KOPT-K1 (cell line): ENCODE data around the gene COPS9.
A peak's percentile ranks its signal among the peaks of the same experiment; 100 is the strongest.

ENCODE experiments used
- H3K27ac ChIP-seq: fragments of 200-600 bp; sonication (generic); 2 replicates; pipeline ENCODE4 v1.5.1; 2016; ENCODE audit warnings: antibody characterized with exemption, mild to moderate bottlenecking, low read depth, low read length; ENCODE audit not compliant: poor library complexity, severe bottlenecking
- H3K36me3 ChIP-seq: fragments of 200-600 bp; sonication (generic); 2 replicates; pipeline ENCODE4 v1.5.1; 2017; ENCODE audit warnings: antibody characterized with exemption, mild to moderate bottlenecking, low read length, moderate library complexity; ENCODE audit not compliant: insufficient read depth
- H3K9me3 ChIP-seq: fragments of 200-600 bp; sonication (generic); 2 replicates; pipeline ENCODE4 v1.5.1; 2017; ENCODE audit warnings: antibody characterized with exemption, low read length, mild to moderate bottlenecking; ENCODE audit not compliant: insufficient read depth, poor library complexity, severe bottlenecking

Gene COPS9

DNA sequence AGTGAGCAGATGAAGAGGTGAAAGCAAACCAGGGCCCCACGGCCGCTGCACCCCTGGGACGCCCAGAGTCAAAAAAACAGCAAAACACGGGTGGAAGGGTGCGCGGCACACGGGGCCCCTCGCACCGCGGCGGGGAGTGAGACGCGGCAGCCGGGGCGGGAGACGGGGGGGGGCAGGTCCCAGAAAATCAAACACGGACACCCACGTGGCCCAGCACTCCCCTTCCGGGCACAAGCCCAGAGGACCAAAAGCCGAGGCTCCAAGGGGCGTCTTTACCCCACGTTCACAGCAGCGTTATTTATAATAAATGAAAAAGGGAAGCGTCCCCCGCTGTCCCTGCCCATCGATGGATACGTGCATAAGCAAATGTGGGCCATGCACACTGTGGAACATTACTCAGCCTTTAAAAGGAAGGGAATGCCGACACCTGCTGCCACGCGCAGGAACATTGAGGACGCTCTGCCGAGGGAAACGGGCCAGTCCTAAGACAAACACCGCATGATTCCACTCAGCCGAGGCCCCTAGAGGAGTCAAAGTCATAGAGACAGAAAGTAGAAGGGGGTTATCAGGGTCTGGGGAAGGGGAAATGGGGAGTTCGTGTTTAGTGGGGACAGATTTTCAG is 677 bp upstream of the COPS9 start:
- H3K9me3 ChIP-seq = no peaks in the 10 kb centered on the region

GRCh38 chr2:240135706-240136012 is 446 bp downstream of the COPS9 start:
- Histone ChIP-seq H3K27ac (peak overlapping the region; percentile 61), H3K9me3 (no peaks in the 10 kb centered on the region), H3K36me3 (peaks cover 38% of the 10 kb centered on the region)

More for the DNA sequence above, 677 bp upstream of the COPS9 start:
- Histone ChIP-seq H3K27ac (peak overlapping the region; percentile 61), H3K36me3 (peaks cover 26% of the 10 kb centered on the region)

GRCh38 chr2:240134956-240135520 is 1.1 kb downstream of the COPS9 start:
- Histone ChIP-seq H3K27ac (peak overlapping the region; percentile 61), H3K9me3 (no peaks in the 10 kb centered on the region), H3K36me3 (peaks cover 44% of the 10 kb centered on the region)

GRCh38 chr2:240134466-240134865 is 1.6 kb downstream of the COPS9 start:
- no peaks in the 10 kb centered on the region for H3K9me3 ChIP-seq
- H3K27ac ChIP-seq = no peak overlapping the region
- H3K36me3 ChIP-seq = peaks cover 49% of the 10 kb centered on the region

- no peaks in the 10 kb centered on the region for H3K9me3 ChIP-seq
- H3K36me3 ChIP-seq = peaks cover 60% of the 10 kb centered on the region
- H3K27ac ChIP-seq = no peak overlapping the region
These were observed 2.7 kb downstream of the COPS9 start for GRCh38 chr2:240133401-240133800.

- peaks cover 68% of the 10 kb centered on the region for H3K36me3 ChIP-seq
- H3K27ac ChIP-seq = no peak overlapping the region
These were observed 3.5 kb downstream of the COPS9 start for GRCh38 chr2:240132651-240132980.

GRCh38 chr2:240131941-240132650 is 4.0 kb downstream of the COPS9 start:
- no peak overlapping the region for H3K27ac ChIP-seq
- peaks cover 73% of the 10 kb centered on the region for H3K36me3 ChIP-seq
- H3K9me3 ChIP-seq = no peaks in the 10 kb centered on the region

More at GRCh38 chr2:240132651-240132980, 3.5 kb downstream of the COPS9 start:
- H3K9me3 ChIP-seq = no peaks in the 10 kb centered on the region

DNA sequence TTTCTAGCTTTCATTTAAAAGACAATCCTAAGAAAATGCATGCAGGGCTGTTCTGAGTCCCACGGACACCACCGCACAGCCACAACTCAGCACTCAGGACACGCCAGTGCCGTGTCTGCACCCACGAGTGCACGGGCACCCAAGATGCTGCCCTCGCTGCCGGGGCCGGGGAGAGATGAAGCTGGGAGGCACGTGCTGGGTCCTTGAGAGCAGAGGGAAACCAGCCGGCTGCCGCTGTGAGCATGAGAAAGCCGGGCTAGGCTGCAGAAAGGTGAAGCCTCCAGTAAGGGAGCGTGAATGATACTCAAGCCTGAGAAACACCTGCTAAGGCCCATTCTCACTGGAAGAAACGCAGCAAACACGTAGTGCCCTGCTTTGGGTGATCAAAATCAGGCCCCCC is 4.8 kb downstream of the COPS9 start:
- peaks cover 79% of the 10 kb centered on the region for H3K36me3 ChIP-seq
- H3K9me3 ChIP-seq = no peaks in the 10 kb centered on the region

DNA sequence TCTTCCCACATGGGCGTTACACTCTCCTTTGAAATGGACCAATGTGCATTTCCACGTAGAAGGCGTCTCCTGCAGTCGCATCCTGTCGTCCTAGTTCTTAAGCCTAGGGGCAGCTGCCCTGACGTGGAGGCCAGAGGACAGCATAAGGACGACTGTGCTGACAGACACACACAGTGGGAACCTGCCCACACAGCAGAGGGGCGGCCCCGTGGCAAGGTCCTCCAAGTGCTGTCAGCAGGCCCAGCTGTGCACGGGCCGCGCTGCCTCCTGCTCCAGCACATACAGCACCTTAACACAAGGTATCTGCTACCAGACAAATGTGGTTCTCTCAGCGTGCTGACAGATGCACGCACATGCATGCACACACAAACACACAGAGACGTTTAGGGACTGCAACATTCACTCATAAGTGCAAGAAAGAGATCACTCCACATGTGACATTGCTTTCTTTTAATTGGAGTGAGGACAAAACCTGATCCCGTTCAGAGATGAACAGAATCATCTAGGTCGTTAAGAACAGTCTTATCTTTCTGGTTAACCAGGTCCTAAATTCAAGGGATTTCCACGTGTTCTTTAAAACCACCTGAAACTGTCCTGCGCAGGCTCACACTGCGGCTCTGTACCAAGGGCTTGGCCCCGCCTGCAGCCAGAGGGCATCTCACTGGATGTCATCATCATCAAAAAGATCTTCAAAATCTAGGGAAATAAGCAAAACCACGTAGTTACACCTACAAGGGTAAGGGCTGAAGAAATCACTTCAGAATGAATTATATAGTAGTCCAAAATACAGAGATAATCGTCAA is 5.5 kb downstream of the COPS9 start:
- Histone ChIP-seq H3K36me3 (peaks cover 86% of the 10 kb centered on the region), H3K9me3 (no peaks in the 10 kb centered on the region), H3K27ac (no peak overlapping the region)

More for the DNA sequence above, 4.8 kb downstream of the COPS9 start:
- no peak overlapping the region for H3K27ac ChIP-seq

GRCh38 chr2:240129731-240130392 is 6.2 kb downstream of the COPS9 start:
- H3K9me3 ChIP-seq = no peaks in the 10 kb centered on the region
- no peak overlapping the region for H3K27ac ChIP-seq
- peaks cover 94% of the 10 kb centered on the region for H3K36me3 ChIP-seq

- peaks cover 93% of the 10 kb centered on the region for H3K36me3 ChIP-seq
These were observed 6.8 kb downstream of the COPS9 start for GRCh38 chr2:240129311-240129710.

DNA sequence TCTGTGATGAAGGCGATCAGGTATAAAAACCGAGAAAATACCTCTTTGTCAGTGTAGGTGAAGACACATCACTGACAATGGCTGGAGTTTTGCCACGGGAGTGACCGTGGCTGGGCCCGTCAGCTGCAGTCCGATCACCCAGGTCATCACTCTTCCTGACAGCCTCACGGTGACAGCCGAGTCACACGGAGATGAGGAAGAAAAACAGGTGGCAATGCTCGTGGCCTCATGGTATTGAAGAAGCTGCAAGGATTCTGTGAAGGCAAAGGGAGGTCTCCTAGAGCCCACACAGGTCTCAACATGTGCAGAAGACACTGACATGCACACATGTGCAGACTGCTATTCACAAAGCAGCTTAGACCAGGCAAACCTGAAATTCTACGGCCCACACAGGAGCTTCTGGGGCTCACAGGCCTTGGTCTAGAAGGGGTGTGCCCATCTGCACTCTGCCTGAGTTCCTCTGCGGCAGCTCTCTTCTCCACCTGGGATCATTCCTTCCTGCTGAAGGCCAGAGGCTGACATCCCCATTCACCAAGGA is 7.4 kb downstream of the COPS9 start:
- Histone ChIP-seq H3K9me3 (no peaks in the 10 kb centered on the region), H3K36me3 (peaks cover 87% of the 10 kb centered on the region), H3K27ac (no peak overlapping the region)

More at GRCh38 chr2:240129311-240129710, 6.8 kb downstream of the COPS9 start:
- Histone ChIP-seq H3K9me3 (no peaks in the 10 kb centered on the region), H3K27ac (no peak overlapping the region)

DNA sequence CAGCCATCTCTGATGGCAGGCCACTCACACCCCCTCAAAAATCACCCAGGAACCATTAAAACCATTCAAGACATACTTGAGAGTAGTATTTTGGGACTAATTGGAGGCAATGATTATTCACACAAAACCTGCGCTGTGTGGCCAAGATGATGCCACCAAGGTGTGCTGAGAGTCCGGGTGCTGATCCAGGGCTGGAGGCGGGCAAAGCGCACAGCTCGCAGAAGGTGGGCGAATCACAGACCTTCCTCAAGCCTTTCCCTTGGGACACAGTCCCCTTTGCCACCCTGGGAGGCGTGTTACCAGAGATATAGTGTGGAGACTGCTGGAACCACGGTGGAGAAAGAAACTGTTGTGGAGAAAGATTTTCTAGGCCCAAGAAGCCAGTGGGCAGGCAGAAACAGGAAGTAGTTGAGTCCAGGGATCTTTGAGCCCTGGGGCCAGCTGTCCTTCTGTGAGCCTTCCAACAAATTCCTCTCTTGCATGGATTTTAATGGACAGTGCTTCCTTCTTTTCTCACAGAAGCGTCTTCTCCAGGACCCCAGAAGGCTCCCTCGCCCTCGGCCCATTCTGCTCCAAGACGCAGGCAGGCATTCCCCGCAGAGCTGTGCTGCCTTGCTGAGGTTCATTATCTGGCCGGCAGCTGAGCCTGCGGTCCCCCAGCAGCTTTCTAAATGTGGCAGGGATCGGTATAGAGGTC is 8.0 kb downstream of the COPS9 start:
- no peak overlapping the region for H3K27ac ChIP-seq
- H3K9me3 ChIP-seq = no peaks in the 10 kb centered on the region
- peaks cover 81% of the 10 kb centered on the region for H3K36me3 ChIP-seq

DNA sequence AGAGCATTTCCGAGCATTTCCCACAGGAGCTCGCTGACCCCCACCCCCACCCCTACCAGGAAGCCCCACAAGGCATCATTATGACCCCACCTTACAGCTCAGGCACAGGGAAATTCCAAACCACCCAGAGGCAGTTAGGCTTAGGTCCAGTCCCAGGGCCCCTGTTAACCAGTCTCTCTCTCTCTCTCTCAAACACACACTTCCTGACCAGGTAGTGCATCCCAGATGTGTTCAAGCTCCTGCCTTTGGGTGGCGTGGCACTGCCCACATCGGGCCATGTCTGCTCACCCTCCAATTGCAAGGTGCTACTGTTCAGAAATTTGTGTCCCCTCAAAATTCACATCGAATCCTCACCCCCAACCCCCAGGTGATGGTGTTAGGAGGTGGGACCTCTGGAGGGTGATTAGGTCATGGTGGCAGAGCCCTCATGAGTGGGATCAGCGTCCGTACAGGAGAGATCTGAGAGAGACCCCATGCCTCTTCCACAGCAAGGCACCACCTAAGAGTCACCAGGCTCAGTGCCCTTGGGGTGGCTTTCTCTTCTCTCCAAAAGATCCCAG is 8.8 kb downstream of the COPS9 start:
- peaks cover 73% of the 10 kb centered on the region for H3K36me3 ChIP-seq
- no peak overlapping the region for H3K27ac ChIP-seq
- H3K9me3 ChIP-seq = no peaks in the 10 kb centered on the region
